IMR-90 (cell line): ENCODE data around the gene TBC1D24.

Experiments
- BHLHE40 ChIP-seq: fragments of 150-350 bp; IDR thresholded peaks from 2 replicates; pipeline ENCODE4 v1.6.1; 2016; ENCODE audit warnings: mild to moderate bottlenecking, low read depth, low read length
- CEBPB ChIP-seq: IDR thresholded peaks from 2 replicates; pipeline ENCODE4 v1.6.1; 2012; ENCODE audit warnings: low read depth, low read length, improper control_type of control experiment
- CHD1 ChIP-seq: IDR thresholded peaks from 2 replicates; pipeline ENCODE4 v1.6.1; 2012; ENCODE audit warnings: low read depth, low read length, improper control_type of control experiment
- CTCF ChIP-seq: conservative IDR thresholded peaks from 2 replicates; pipeline ENCODE4 v1.5.1; 2012; ENCODE audit warnings: mild to moderate bottlenecking, low read depth, low read length, improper control_type of control experiment
- ELK1 ChIP-seq: fragments of 150-350 bp; IDR thresholded peaks from 2 replicates; pipeline ENCODE4 v1.6.1; 2016; ENCODE audit warnings: low read depth, mild to moderate bottlenecking, low read length, moderate library complexity, borderline replicate concordance
- MAFK ChIP-seq: IDR thresholded peaks from 2 replicates; pipeline ENCODE4 v1.6.1; 2012; ENCODE audit warnings: low read depth, low read length, improper control_type of control experiment
- MAZ ChIP-seq: IDR thresholded peaks from 2 replicates; pipeline ENCODE4 v1.6.1; 2012; ENCODE audit warnings: low read depth, mild to moderate bottlenecking, low read length, improper control_type of control experiment, moderate library complexity, borderline replicate concordance
- MXI1 ChIP-seq: IDR thresholded peaks from 2 replicates; pipeline ENCODE4 v1.6.1; 2012; ENCODE audit warnings: low read depth, mild to moderate bottlenecking, low read length, moderate library complexity, borderline replicate concordance
- NFE2L2 ChIP-seq: fragments of 150-350 bp; IDR thresholded peaks from 2 replicates; pipeline ENCODE4 v1.6.1; 2016; ENCODE audit warnings: low read depth, mild to moderate bottlenecking, low read length
- POLR2A ChIP-seq: IDR thresholded peaks from 2 replicates; pipeline ENCODE4 v1.6.1; 2012; ENCODE audit warnings: mild to moderate bottlenecking, low read depth, low read length
- RAD21 ChIP-seq: IDR thresholded peaks from 2 replicates; pipeline ENCODE4 v1.6.1; 2012; ENCODE audit warnings: low read length, improper control_type of control experiment
- RFX5 ChIP-seq: IDR thresholded peaks from 2 replicates; pipeline ENCODE4 v1.8.0; 2012; ENCODE audit warnings: low read depth, mild to moderate bottlenecking, low read length, moderate library complexity
- SMC3 ChIP-seq: fragments of 150-350 bp; IDR thresholded peaks from 2 replicates; pipeline ENCODE4 v1.6.1; 2016; ENCODE audit warnings: low read depth, mild to moderate bottlenecking, antibody characterized with exemption, low read length, moderate library complexity
- USF2 ChIP-seq: fragments of 150-350 bp; IDR thresholded peaks from 2 replicates; pipeline ENCODE4 v1.6.1; 2017; ENCODE audit warnings: mild to moderate bottlenecking, antibody characterized with exemption, low read length, low read depth

- no peak for TF ChIP-seq CEBPB
- no peak for TF ChIP-seq POLR2A
- no peak for TF ChIP-seq USF2
- no peak for TF ChIP-seq CTCF
- TF ChIP-seq MXI1 = no peak
- no peak for TF ChIP-seq NFE2L2
- no peak for TF ChIP-seq BHLHE40
- TF ChIP-seq SMC3 = no peak
- TF ChIP-seq ELK1 = no peak
- TF ChIP-seq MAFK = no peak
- TF ChIP-seq RAD21 = no peak
- no peak for TF ChIP-seq CHD1
- TF ChIP-seq RFX5 = no peak
- no peak for TF ChIP-seq MAZ
Measured at GRCh38 chr16:2427526-2427925, 47.4 kb upstream of the TBC1D24 start.
